ENCODE data around the gene CD248.

CD248 gene

DNA sequence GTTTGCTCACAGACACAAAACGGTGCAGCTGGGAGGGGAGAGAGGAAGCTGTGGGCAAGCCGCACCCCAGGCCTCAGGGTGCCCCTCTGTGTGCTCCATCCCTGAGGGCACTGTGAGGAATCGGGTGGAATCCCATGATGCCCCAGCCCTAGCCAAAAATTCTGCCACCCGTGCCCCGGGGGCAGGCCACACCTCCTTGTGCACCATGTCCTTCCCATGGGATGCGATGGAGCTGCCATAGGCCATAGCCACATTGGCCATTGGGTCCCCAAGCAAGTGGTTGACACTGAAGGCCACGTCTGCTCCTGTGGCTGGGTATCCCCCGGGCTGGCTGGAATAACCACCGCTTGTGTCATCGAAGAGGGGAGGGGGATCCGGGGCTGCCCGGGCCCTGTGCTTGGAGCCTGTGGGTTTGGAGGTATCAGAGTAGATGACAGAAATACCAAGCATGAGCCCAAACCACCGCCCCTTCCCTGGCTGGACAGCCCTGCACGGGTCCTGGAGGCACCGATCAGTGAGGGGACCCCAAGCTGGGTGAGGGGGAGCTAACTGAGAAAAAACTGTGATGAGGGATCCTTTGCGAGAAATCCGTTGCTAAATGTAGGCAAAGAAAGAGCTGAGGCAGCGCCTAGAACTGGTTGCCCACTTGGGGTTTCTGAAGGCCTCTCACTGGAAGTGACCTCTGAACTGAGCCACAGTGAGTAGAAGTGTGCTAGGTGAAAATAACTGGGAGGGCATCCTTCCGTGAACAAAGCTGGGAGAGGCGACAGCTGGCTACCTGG lies 28.8 kb downstream of the CD248 start:
- no peak for DNase-seq (ENCODE audit: low read depth)
- TF ChIP-seq, protein P1, sequence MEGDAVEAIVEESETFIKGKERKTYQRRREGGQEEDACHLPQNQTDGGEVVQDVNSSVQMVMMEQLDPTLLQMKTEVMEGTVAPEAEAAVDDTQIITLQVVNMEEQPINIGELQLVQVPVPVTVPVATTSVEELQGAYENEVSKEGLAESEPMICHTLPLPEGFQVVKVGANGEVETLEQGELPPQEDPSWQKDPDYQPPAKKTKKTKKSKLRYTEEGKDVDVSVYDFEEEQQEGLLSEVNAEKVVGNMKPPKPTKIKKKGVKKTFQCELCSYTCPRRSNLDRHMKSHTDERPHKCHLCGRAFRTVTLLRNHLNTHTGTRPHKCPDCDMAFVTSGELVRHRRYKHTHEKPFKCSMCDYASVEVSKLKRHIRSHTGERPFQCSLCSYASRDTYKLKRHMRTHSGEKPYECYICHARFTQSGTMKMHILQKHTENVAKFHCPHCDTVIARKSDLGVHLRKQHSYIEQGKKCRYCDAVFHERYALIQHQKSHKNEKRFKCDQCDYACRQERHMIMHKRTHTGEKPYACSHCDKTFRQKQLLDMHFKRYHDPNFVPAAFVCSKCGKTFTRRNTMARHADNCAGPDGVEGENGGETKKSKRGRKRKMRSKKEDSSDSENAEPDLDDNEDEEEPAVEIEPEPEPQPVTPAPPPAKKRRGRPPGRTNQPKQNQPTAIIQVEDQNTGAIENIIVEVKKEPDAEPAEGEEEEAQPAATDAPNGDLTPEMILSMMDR (IDR thresholded peaks at IDR 0.05; ENCODE audit: low read depth, low read length, missing control alignments), result no peak
- H3K4me3 ChIP-seq (ENCODE audit: low read depth, low read length), result peak overlapping the region; percentile 86
- in situ Hi-C loops (cut with HindIII; ENCODE audit: low sequenced_read_pairs), result no loop called here

DNA sequence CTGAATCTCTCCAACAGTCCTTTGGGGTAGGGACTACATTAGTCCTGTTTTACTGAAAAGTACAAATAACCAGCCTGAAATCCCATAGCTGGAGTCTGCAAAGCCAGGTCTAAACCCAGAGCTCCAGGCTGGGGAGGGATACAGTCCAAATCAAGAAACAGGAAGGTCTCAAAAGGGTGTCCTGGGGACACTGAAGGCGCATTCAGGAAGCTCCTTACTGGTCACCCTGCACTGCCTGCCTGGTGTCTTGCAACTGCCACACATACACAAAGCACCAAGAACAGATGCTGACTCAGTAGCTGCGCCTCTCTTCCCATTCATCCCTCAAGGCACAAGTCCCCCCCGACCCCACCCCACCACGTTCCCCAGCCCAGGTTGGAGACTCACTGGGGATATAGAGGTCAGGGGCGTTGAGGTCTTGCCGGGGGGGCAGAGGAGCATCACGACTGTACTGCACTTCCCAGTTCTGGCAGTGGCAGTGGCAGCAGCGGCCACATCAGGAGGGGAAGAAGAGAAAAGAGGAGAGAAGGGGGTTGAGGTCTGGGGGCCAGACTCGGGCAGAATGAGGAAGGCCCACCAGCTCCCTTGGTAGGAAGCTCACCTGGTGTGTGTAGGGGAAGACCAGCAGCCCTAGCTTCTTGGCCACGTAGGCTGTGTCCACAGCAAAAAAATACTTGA lies 29.5 kb downstream of the CD248 start:
- DNase-seq (ENCODE audit: low read depth), result no peak
- TF ChIP-seq, protein P1 (IDR thresholded peaks at IDR 0.05; ENCODE audit: low read depth, low read length, missing control alignments), result no peak
- in situ Hi-C loops (cut with HindIII; ENCODE audit: low sequenced_read_pairs), result no loop called here
- peak overlapping the region; percentile 86 for H3K4me3 ChIP-seq (ENCODE audit: low read depth, low read length)

DNA sequence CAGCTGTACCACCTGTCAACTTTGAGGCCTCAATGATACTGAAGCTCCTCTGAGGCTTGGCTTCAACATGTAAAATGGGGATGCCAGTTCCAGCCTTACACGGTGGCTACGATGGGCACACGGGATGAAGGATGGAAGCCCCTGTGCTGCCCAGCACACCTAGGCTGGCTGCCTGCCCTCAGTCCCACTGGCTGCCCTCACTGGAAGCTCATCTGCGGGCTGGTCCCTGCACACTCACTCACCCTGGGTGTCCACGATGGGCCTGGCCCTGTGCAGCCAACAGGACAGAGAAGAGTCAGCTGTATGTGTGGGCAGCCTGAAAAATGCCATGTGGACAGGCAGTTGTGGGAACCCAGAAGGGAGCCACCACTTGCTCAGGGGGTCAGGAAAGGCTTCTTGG lies 30.1 kb downstream of the CD248 start:
- H3K4me3 ChIP-seq (ENCODE audit: low read depth, low read length), result no peak overlapping the region
- TF ChIP-seq, protein P1 (IDR thresholded peaks at IDR 0.05; ENCODE audit: low read depth, low read length, missing control alignments), result no peak
- no peak for DNase-seq (ENCODE audit: low read depth)
- in situ Hi-C loops (cut with HindIII; ENCODE audit: low sequenced_read_pairs), result no loop called here

DNA sequence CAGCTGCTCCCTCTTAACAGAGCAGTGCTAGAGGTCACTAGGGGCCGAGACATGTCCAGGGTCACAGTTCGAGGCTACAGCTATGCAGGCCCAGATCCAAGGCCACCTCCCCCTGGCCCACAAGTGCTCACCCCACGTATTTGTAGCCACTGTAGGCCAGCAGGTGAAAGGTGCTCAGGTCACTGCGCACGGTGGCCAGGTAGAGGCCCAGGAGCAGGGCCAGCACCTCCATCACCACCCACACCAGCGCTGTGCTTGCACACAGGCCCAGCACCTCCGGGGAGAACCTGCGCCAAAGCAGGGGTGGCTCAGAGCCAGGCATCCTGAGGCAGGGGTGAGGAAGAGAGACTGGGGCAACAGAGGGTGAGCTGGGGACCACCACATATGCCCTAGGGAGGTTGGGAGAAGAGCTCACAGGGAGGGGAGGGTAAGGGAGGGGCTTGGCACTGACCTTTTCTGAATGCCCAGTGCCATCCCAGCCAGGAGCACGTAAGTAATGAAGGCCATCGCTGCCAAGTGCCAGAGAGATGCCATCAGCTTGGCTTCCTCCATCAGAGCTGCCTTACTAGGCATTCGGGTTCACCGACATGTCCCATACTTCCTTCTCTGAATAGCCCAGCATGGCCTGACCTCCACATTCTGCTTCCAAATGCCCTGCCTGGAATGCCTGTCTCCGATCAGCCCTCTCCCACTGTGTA lies 31.4 kb downstream of the CD248 start:
- in situ Hi-C loops (cut with HindIII; ENCODE audit: low sequenced_read_pairs), result no loop called here
- no peak for DNase-seq (ENCODE audit: low read depth)
- TF ChIP-seq, protein P1 (IDR thresholded peaks at IDR 0.05; ENCODE audit: low read depth, low read length, missing control alignments), result no peak
- H3K4me3 ChIP-seq (ENCODE audit: low read depth, low read length), result no peak overlapping the region

DNA sequence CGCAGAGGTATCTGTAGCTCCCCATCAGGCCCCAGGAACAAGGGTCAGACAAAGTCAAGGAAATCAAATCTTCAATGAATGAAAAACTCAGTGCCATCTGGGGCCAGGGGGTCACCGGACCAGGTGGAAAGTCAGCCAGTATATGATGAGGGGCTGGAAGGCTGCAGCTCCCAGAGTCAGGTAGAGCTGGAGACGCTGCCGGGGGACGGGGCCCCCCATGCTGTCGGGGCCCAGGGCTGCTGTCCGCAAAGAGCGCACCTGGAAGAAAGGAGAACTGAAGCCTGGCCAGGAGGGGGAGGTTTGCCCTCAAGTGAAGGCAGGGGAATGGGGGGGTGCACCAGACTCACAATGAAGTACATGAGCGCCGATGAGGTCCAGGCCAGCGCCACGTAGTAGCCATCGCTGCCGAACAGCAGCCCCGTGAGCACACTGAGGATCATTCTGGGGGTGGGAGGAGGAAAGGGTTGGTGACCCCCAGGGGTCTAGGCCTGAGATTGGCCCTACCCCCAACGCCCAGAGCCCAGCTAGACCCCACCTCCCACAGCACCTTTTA lies 32.2 kb downstream of the CD248 start:
- TF ChIP-seq, protein P1 (IDR thresholded peaks at IDR 0.05; ENCODE audit: low read depth, low read length, missing control alignments), result no peak
- in situ Hi-C loops (cut with HindIII; ENCODE audit: low sequenced_read_pairs), result loop anchor here (5.0 kb wide), 1 partner anchor 67 kb away; no protein-coding TSS in a partner anchor
- DNase-seq (ENCODE audit: low read depth), result no peak
- no peak overlapping the region for H3K4me3 ChIP-seq (ENCODE audit: low read depth, low read length)

DNA sequence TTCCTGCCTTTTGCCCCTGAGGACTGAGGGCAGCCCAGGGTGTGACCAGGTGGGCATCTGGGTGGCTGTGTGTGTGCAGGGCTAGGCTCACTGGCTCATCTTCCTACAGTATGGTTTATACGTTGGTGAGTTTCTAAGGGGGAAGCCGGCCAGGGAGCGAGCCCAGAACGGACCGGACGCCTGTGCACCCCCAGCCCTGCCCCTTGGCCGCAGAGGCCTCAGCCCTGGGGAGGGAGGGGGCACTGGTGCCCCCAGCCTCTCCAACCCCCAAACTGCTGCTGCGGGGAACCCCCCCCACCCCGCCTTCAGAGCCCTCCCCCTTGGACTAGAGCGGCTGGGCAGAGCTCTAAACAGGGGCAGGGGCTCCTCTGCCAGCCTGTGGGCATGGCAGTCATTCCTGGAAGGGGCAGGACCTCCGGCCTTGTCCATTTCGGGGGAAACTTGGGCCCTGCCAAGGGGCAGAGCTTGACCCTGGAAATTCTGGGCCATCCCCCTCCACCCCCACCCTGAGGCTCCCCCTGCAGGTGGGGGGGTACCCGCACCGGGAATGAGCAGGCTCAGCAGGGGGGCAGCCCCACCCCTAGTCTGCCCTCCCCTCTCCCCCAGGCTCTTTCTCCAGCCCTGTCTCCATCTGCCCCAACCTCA lies 33.3 kb downstream of the CD248 start:
- H3K4me3 ChIP-seq (ENCODE audit: low read depth, low read length), result no peak overlapping the region
- in situ Hi-C loops (cut with HindIII; ENCODE audit: low sequenced_read_pairs), result loop anchor here (5.0 kb wide), 1 partner anchor 66 kb away; no protein-coding TSS in a partner anchor
- no peak for DNase-seq (ENCODE audit: low read depth)
- TF ChIP-seq, protein P1 (IDR thresholded peaks at IDR 0.05; ENCODE audit: low read depth, low read length, missing control alignments), result no peak
